Tibial nerve (tissue), 4 donors: ENCODE results near the gene SHOX. TPM values are rescaled to one million over a fixed set of nuclear protein-coding genes. Genes with fewer than 3 reads are reported as not detected.

Experiments
- DNase-seq, 2 donors: peaks; one replicate each; pipeline ENCODE4 v3.0.0-alpha.2; 2019; ENCODE audit warnings: low spot score in 2 of 2
- H3K27ac ChIP-seq, 4 donors: fragments of 200-600 bp; sonication (generic) in 3 of 4; one replicate each; pipeline ENCODE4 v1.5.1; 2017 to 2019; ENCODE audit warnings: mild to moderate bottlenecking in 1 of 4
- H3K27me3 ChIP-seq, 2 donors: fragments of 200-600 bp; sonication (generic) in 1 of 2; one replicate each; pipeline versions ENCODE4 v1.5.1 to v1.6.0; 2017 to 2019
- H3K36me3 ChIP-seq, 3 donors: fragments of 200-600 bp; sonication (generic); one replicate each; pipeline ENCODE4 v1.5.1; 2018 to 2019
- H3K4me1 ChIP-seq, 4 donors: fragments of 200-600 bp; sonication (generic) in 3 of 4; one replicate each; pipeline ENCODE4 v1.5.1; 2017 to 2019
- H3K4me3 ChIP-seq, 4 donors: fragments of 200-600 bp; sonication (generic) in 3 of 4; one replicate each; pipeline ENCODE4 v1.5.1; 2017 to 2019; ENCODE audit warnings: mild to moderate bottlenecking in 1 of 4, moderate library complexity in 1 of 4
- H3K9me3 ChIP-seq, 4 donors: fragments of 200-600 bp; sonication (generic) in 3 of 4; one replicate each; pipeline ENCODE4 v1.5.1; 2017 to 2019
- CTCF ChIP-seq, 5 experiments: fragments of 200-600 bp in 3 of 5; fragments of 450-650 bp in 2 of 5; sonication (generic) in 3 of 5; IDR thresholded peaks; one replicate each; pipeline ENCODE4 v1.5.1; 2016 to 2019; ENCODE audit warnings: antibody characterized with exemption in 5 of 5, mild to moderate bottlenecking in 3 of 5, moderate library complexity in 2 of 5
- EP300 ChIP-seq, 2 donors: sonication (generic); formaldehyde crosslinking; IDR thresholded peaks; one replicate each; pipeline ENCODE4 v1.6.1; 2017; ENCODE audit warnings: antibody characterized with exemption in 2 of 2, mild to moderate bottlenecking in 1 of 2
- POLR2A ChIP-seq, 2 donors: fragments of 450-650 bp; IDR thresholded peaks; one replicate each; pipeline ENCODE4 v1.6.1; 2017; ENCODE audit warnings: antibody characterized with exemption in 2 of 2, mild to moderate bottlenecking in 2 of 2, moderate library complexity in 2 of 2
- WGBS, 2 donors: methylation state at CpG; one replicate each; pipeline ENCODE4 v1.1.5; 2018; 5-methylcytosine and 5-hydroxymethylcytosine counted together
- total RNA-seq, 4 donors: library from RNA; depleted of rRNA; stranded (reverse); fragments of >200 nt; gene quantifications; one replicate each; pipeline ENCODE4 v1.1.0, GENCODE V29; 2016

The SHOX gene
- total RNA-seq, 4 donors from 2014 or later, result 0.60 to 1.8 TPM; not detected in 2

DNA sequence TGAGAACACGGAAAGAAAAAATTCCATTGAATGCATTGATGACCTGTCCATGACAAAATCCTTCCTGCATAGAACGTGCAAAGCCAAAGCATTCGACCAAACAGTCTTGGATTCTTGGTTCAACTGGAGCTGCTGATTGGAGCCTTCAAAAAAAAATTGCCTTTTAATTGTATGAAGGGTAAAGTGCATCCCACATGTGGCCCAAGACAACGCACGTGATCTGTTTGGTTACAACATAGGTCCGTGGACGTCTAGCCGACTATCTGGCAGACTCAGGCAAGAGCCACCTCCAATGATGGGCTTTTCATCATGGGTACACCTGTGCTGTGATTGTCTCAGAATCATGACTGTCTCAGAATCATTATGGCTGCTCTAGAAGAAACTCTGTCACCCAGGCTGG, 52.3 kb downstream of the SHOX start:
- H3K36me3 ChIP-seq, result no peaks in the 10 kb centered on the region
- TF ChIP-seq EP300 (IDR thresholded peaks at IDR 0.05) (no peak), CTCF (IDR thresholded peaks at IDR 0.05) (no peak), POLR2A (IDR thresholded peaks at IDR 0.05) (no peak)
- H3K9me3 ChIP-seq, result peaks cover 0 to 5% (median 0%) of the 10 kb centered on the region in 4 donors
- 87 to 89% methylated on average over 8 of the region's 8 CpGs for WGBS, 2 donors
- no peak overlapping the region for H3K27ac ChIP-seq
- no peaks in the 10 kb centered on the region for H3K4me1 ChIP-seq
- no peak for DNase-seq
- no peaks in the 10 kb centered on the region for H3K27me3 ChIP-seq
- H3K4me3 ChIP-seq, result no peak overlapping the region

- H3K27ac ChIP-seq, result no peak overlapping the region
- 76 to 77% methylated on average over 8 of the region's 8 CpGs for WGBS, 2 donors
- no peak overlapping the region for H3K4me3 ChIP-seq
- TF ChIP-seq POLR2A (IDR thresholded peaks at IDR 0.05) (no peak), EP300 (IDR thresholded peaks at IDR 0.05) (no peak), CTCF (IDR thresholded peaks at IDR 0.05) (no peak)
- no peaks in the 10 kb centered on the region for H3K4me1 ChIP-seq
- no peak for DNase-seq
- no peaks in the 10 kb centered on the region for H3K27me3 ChIP-seq
- no peaks in the 10 kb centered on the region for H3K36me3 ChIP-seq
- peaks cover 0 to 5% (median 0%) of the 10 kb centered on the region in 4 donors for H3K9me3 ChIP-seq
Observed at GRCh38 chrX:683576-683975, 53.0 kb downstream of the SHOX start.

DNA sequence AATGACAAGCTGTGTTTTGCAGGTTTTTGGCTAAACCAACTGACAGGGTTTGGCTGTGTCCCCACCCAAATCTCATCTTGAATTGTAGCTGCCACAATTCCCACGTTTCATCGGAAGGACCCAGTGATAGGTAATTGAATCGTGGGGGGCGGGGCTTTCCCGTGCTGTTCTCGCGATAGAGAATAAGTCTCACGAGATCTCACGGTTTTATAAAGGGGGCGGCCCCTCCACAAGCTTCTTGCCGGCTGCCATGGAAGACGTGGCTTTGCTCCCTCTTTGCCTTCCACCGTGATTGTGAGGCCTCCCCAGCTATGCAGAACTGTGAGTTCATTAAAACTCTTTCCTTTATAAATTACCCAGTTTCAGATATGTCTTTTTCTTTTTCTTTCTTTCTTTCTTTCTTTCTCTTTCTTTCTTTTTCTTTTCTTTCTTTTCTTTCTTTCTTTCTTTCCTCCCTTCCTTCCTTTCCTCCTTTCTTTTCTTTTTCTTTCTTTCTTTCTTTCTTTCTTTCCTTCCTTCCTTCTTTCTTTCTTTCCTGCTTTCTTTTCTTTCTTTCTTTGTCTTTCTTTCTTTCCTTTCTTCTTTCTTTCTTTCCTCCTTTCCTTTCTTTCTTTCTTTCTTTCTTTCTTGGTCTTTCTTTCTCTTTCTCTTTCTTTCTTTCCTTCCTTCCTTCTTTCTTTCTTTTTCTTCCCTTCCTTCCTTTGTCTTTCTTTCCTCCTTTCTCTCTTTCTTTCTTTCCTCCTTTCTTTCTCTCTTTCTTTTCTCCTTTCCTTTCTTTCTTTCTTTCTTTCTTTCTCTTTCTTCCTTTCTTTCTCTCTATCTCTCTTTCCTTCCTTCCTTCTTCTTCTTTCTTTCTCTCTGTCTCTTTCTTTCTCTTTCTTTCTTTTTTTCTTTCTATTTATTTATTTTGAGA, 54.8 kb downstream of the SHOX start:
- 83% methylated on average over 13 of the region's 13 CpGs for WGBS, 2 donors
- H3K4me3 ChIP-seq, result no peak overlapping the region
- no peak for DNase-seq
- H3K36me3 ChIP-seq, result no peaks in the 10 kb centered on the region
- TF ChIP-seq EP300 (IDR thresholded peaks at IDR 0.05) (no peak), CTCF (IDR thresholded peaks at IDR 0.05) (no peak), POLR2A (IDR thresholded peaks at IDR 0.05) (no peak)
- peaks cover 0 to 9% (median 0%) of the 10 kb centered on the region in 4 donors for H3K9me3 ChIP-seq
- no peaks in the 10 kb centered on the region for H3K27me3 ChIP-seq
- H3K4me1 ChIP-seq, result no peaks in the 10 kb centered on the region
- H3K27ac ChIP-seq, result no peak overlapping the region

- Histone ChIP-seq H3K27me3 (no peaks in the 10 kb centered on the region), H3K36me3 (no peaks in the 10 kb centered on the region), H3K27ac (no peak overlapping the region), H3K4me1 (no peaks in the 10 kb centered on the region), H3K9me3 (peaks cover 0 to 18% (median 0%) of the 10 kb centered on the region in 4 donors), H3K4me3 (no peak overlapping the region)
- no peak for TF ChIP-seq POLR2A (IDR thresholded peaks at IDR 0.05)
- TF ChIP-seq EP300 (IDR thresholded peaks at IDR 0.05), result no peak
- no peak for TF ChIP-seq CTCF (IDR thresholded peaks at IDR 0.05)
- DNase-seq, result no peak
- WGBS, 2 donors, result 94 to 100% methylated on average over 7 of the region's 7 CpGs
Observed at GRCh38 chrX:689983-690382, 59.4 kb downstream of the SHOX start.

DNA sequence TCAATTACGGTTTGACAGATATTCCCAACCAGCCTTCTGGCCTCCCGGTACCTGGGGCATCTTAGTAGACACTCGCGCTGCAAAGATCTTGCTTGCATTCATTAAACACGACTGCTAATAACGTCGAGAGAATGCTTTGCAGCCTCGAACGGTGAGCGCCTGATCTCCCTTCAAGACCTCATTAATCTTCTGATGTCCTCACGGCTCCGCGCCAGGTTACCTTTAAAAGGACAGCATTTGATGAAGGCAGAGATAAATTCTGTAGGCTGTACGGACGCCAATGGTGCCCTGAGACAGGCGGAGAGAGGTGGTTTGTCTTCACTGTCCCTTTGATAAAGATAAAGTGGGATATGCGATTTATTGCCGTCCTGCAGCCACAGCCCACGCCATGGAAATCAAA, 64.2 kb downstream of the SHOX start:
- no peak for DNase-seq
- no peaks in the 10 kb centered on the region for H3K36me3 ChIP-seq
- no peaks in the 10 kb centered on the region for H3K27me3 ChIP-seq
- 80 to 82% methylated on average over 19 of the region's 19 CpGs for WGBS, 2 donors
- peaks cover 0 to 33% (median 1%) of the 10 kb centered on the region in 4 donors for H3K9me3 ChIP-seq
- H3K4me1 ChIP-seq, result no peaks in the 10 kb centered on the region
- H3K4me3 ChIP-seq, result no peak overlapping the region
- H3K27ac ChIP-seq, result no peak overlapping the region
- TF ChIP-seq EP300 (IDR thresholded peaks at IDR 0.05) (no peak), POLR2A (IDR thresholded peaks at IDR 0.05) (no peak), CTCF (IDR thresholded peaks at IDR 0.05) (no peak)
